Right lung (tissue), 5 donors: Measurements from ENCODE around the gene ADGRF4. TPM values are rescaled to one million over a fixed set of nuclear protein-coding genes. Genes with fewer than 3 reads are reported as not detected.
"Not testable (repeated sequence)": the region's sequence is repeated elsewhere in the genome, so short reads cannot be mapped to it uniquely, and the experiment has no call there.

Experiments
- DNase-seq, 2 donors: peaks; one replicate each; pipeline ENCODE4 v3.0.0-alpha.2; 2013
- polyA plus RNA-seq, 5 donors: library from polyadenylated mRNA; unstranded; fragments of 120-200 nt; gene quantifications; one replicate each; pipeline versions ENCODE4 v1.2.1 to v1.2.3, GENCODE V29; 2013; ENCODE audit warnings: inconsistent platforms in 1 of 5, low replicate concordance in 1 of 5; ENCODE audit not compliant: insufficient read length in 5 of 5, insufficient read depth in 1 of 5

The ADGRF4 gene
- polyA plus RNA-seq, 5 donors, result 0.19 to 0.37 (median 0.26) TPM

DNA sequence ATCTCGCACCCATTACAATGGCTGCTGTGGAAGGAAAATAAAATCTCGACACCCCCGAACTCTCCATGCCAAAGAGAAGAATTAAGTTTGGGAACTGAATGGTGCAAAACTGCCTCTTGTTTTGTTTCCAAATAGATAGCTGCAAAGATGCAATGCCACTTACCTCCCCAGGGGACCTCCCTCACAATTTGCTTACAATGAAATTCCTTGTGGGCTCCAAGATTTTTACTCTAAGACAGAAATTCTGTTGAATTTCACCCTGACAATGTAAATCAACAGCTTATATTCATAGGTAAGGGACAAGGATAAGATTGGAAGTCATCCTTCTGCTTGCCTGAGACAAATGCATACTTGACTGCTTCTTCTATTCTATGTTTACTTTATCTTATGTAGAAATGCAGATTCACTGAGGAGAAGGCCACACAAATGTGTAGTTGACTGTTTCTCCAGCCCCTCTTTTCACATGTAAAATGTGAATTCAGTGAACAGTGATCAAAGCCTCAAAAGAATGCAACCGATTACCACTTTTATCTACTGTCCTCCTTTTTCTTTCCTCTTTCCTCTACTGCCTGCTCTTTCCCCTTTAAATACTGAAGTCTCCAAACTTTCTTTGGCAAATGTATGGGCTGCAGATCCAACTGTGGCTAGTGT is 36.6 kb downstream of the ADGRF4 start:
- no peak for DNase-seq

DNA sequence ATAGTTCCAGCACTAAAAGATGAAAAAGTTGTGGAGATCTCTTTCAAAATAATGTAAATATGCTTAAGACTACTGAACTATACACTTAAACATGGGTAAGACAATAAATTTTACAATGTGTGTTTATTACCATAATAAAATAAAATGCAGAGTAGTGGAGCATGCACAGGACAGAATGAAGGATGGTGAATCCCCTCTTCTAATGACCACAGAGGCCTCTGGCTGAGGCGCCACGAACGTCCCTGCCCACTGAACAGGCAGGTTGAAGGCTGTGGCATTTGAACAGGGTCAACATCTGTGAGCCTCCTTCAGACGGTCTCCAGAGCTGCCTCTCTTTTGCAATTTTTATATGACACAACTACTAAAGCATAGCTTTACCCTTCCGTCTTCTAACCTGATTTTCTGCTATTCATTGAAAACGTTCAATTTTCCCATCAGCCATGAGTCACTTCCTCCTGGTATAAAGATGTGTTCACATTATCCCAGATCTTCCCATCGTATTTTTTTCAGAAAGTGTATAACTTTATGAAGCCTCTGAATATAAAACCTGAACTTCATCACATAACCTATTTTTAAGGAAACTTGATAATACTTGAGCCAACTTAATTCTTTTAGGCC is 37.8 kb downstream of the ADGRF4 start:
- no peak for DNase-seq

GRCh38 chr6:47737406-47737805 is 39.0 kb downstream of the ADGRF4 start:
- no peak for DNase-seq

DNA sequence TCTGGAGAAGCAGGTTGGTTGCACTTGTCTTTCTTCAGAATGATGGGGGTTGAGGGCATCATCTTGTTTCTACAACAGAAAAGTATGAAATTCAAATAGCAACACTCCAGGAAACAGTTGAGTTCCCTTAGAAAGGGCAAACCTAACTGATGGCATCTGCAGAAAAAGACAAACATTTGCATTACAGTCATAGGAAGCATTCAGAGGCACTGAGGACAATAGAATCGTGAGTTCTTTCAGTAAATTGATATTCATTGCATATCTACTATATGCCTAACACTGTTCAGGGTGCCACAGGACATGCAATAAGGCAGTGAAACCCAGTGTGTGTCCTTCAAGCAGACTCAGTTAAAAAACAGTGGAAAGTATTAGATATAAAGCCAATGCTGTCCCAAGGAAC is 42.3 kb downstream of the ADGRF4 start:
- DNase-seq, result no peak

GRCh38 chr6:47741807-47742206 is 43.4 kb downstream of the ADGRF4 start:
- DNase-seq, result no peak

DNA sequence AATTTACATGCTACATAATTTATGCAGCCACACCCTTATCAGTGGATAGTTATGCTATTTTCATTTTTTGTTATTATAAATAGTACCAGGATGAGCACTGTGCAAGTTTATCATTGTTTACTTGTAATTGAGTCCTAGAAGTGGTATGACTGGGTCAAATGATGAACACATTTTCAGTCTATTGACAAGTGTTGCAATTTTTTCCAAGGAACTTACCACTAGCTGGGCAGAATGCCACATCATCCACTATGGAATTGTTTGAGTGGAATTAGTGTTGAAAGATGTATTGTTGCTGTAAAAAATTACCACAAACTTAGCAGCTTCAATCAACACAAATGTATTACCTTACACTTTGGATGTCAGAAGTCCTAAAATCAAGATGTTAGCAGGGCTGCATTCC is 45.4 kb downstream of the ADGRF4 start:
- no peak for DNase-seq

- DNase-seq, result not testable (repeated sequence)
These were observed 46.9 kb downstream of the ADGRF4 start for GRCh38 chr6:47745269-47745668.

- no peak for DNase-seq
These were observed 51.4 kb downstream of the ADGRF4 start for GRCh38 chr6:47749757-47750156.

DNA sequence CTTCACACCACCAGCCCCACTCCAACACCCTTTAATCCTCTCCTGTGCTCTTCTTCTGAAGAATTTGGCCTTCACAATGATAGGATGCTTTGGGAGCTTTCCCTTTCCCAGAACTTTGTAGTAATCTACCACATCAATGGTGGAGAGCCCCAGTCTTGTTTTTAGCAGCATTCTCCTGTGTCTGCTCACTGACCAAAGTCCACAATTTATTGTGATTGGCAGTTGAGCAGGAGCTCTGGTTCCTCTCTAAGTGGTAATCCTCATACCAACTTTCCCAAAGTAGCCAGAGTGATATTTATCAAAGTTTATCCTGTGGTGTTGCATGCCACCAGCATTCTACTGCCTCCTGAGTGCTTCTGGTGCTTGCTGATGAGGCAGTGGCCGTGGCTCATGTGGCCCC is 54.4 kb downstream of the ADGRF4 start:
- DNase-seq, result no peak

- DNase-seq, result no peak
These were observed 61.0 kb downstream of the ADGRF4 start for GRCh38 chr6:47759364-47759763.

- DNase-seq, result no peak
These were observed 64.1 kb downstream of the ADGRF4 start for GRCh38 chr6:47762502-47762901.

DNA sequence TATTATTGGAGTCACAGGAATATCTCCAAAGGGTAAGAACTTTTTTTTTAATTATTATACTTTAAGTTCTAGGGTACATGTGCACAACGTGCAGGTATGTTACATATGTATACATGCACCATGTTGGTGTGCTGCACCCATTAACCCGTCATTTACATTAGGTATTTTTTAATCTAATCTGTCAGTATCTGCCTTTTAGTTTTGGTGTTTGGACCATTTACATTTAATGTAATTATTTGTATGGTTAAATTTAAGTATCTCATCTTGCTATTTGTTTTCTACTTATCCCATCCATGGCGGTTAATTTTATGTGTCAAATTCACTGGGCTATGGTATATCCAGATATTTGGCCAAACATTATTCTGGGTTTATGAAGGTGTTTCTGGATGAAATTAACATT is 68.1 kb downstream of the ADGRF4 start:
- DNase-seq, result no peak

DNA sequence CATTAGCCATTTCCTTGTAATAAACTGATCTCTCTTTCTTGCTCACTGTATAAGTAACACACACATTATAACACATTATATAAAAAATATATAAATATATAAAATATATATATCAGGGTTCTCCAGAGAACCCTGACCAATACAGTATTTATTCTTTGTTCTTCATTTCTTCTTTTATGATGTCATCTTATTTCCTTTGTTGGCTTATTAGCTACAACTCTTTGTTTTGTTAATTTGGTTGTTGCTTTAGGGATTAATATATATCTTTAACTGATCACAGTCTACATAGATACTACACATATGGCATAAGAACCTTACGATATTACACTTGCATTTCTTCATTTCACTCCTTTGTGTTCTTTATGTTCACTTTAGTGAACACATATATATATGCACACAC is 68.7 kb downstream of the ADGRF4 start:
- DNase-seq, result no peak

DNA sequence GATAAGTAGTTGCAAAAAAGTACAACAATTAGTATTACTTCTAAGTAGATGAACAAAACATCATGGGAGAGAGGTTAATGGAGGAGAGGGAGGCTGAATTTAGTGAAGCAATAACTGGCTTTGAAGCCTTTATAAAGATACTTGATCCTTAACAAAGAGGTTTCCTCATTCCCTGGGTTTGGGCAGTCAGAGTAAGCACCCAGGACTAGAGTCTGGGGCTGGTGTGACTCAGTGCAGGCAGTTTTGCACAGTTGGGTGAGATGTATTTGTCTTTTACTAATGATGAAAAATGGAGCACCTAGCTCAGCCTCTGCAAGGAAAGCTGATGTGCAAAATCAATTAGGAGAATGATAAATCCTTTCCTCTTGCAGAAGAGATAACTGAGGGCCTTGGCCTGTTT is 71.6 kb downstream of the ADGRF4 start:
- DNase-seq, result no peak

Other genes starting within 250 kb of the ADGRF4 start
- gene CD2AP, start 220.8 kb upstream of the ADGRF4 start, polyA plus RNA-seq, result 10 to 100 TPM; 29.9 to 47.5 (median 45.1) TPM
- under 1 TPM in 3 of 5 donors, not detected in 2; 0.09 to 0.12 (median 0.10) TPM for gene OPN5, start 83.5 kb downstream of the ADGRF4 start, polyA plus RNA-seq